ENCODE results near the gene FXYD4. TPM values are rescaled to one million over a fixed set of nuclear protein-coding genes. Genes with fewer than 3 reads are reported as not detected.

FXYD4 gene
- total RNA-seq, 2 experiments from 2014 or later: 0.37 TPM; not detected in 1

DNA sequence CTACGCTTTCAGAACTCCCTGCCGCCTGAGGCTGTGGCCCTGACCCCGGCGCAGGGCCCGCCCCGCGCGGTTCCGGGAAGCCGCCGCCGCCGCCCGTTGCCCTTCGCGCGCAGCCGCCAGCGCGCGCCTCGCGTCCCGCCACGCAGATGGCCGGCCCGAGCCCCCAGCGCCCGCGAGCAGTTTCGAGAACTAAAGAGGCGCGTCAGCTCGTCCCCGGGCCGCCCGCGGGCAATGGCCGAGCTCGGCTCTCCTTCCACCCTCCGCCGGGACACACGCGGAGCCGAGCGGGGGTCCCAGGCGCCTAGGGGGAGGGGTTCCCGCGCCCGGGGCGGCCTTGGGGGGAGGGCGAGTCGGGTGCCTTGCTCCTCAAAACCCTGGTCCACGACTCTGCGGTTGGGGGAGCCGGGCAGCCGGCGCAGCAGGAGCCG, 35.7 kb downstream of the FXYD4 start:
- ATAC-seq (peak; percentile 6), DNase-seq (peak; percentile 65)
- peaks cover 41% of the 10 kb centered on the region for H3K36me3 Mint-ChIP-seq
- CTCF ChIA-PET: interaction anchor here (1.0 to 1.9 kb wide), 6 partner anchors 10 to 114 kb away, joined by 4 to 10 read pairs (median 7); partner anchors contain the start of gene ZNF487
- H3K27ac Mint-ChIP-seq: peak overlapping the region; percentile 98
- H3K4me3 Mint-ChIP-seq: peak overlapping the region; percentile 98
- H3K4me1 Mint-ChIP-seq: peaks cover 37% of the 10 kb centered on the region
- no peaks in the 10 kb centered on the region for H3K27me3 Mint-ChIP-seq
- no peaks in the 10 kb centered on the region for H3K9me3 Mint-ChIP-seq (ENCODE audit: low read depth)

DNA sequence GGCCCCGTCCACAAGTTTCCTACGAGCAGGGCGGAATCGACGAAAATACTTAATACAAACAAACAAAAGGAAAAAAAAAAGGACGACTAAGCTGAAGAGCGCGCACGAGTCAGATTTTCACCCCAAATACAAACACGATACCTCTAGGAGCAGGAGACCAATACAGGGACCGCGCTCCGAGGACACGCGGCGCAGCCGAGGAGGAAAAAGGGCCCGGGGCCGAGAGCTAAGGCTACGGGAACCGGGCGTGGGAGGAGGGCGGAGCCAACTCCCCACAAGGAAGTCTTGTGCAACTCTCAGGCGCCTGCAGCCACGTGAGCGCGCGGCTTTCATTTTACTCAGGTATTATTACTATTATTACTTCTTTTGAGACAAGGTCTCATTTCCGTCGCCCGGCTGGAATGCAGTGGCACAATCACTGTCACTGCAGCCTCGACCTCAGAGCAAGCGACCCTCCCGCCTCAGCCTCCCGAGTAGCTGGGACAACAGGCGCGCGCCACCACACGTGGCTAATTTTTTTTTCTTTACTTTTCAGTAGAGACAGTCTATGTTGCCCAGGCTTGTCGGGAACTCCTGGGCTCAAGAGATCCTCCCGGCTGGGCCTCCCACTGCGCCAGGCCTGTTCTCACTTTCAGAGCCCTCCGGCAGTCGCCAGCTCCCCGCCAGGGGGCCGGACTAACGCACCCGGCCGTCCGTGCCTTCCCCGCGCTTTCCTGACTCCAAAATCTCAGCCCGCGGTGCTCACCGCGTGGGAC, 36.3 kb downstream of the FXYD4 start:
- Mint-ChIP-seq H3K9me3 (ENCODE audit: low read depth) (no peaks in the 10 kb centered on the region), H3K27me3 (no peaks in the 10 kb centered on the region), H3K4me1 (peaks cover 31% of the 10 kb centered on the region), H3K36me3 (peaks cover 36% of the 10 kb centered on the region), H3K4me3 (peak overlapping the region; percentile 98), H3K27ac (peak overlapping the region; percentile 98)
- DNase-seq (peak; percentile 91), ATAC-seq (peak; percentile 41)
- CTCF ChIA-PET: interaction anchor here (1.0 to 1.9 kb wide), 6 partner anchors 10 to 115 kb away, joined by 4 to 10 read pairs (median 7); partner anchors contain the start of gene ZNF487

DNA sequence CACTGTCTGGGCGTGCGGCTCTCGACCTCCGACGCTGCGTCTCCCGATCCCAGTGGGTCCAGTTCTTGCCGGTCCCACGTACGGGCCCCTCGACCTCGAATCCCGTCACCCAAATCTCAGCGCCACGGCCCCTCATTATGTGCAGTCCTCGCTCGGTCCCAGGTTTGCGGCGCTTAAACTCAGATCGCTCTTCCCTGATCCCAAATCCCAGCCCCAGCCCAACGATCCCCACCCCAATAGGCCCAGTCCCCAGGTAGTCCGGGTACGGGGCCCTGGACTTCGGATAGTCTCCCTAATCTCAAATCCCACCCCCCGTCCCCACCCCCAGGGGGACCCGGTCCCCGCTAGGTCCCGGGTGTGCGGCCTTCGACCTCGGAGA, 36.9 kb downstream of the FXYD4 start:
- Mint-ChIP-seq H3K27me3 (no peaks in the 10 kb centered on the region), H3K4me1 (peaks cover 25% of the 10 kb centered on the region), H3K9me3 (ENCODE audit: low read depth) (no peaks in the 10 kb centered on the region), H3K4me3 (peak overlapping the region; percentile 98), H3K36me3 (peaks cover 30% of the 10 kb centered on the region), H3K27ac (peak overlapping the region; percentile 98)
- CTCF ChIA-PET: interaction anchor here (1.0 to 1.9 kb wide), 5 partner anchors 9 to 28 kb away, joined by 4 to 10 read pairs (median 8); partner anchors contain the start of gene ZNF487
- DNase-seq (no peak), ATAC-seq (no peak)

DNA sequence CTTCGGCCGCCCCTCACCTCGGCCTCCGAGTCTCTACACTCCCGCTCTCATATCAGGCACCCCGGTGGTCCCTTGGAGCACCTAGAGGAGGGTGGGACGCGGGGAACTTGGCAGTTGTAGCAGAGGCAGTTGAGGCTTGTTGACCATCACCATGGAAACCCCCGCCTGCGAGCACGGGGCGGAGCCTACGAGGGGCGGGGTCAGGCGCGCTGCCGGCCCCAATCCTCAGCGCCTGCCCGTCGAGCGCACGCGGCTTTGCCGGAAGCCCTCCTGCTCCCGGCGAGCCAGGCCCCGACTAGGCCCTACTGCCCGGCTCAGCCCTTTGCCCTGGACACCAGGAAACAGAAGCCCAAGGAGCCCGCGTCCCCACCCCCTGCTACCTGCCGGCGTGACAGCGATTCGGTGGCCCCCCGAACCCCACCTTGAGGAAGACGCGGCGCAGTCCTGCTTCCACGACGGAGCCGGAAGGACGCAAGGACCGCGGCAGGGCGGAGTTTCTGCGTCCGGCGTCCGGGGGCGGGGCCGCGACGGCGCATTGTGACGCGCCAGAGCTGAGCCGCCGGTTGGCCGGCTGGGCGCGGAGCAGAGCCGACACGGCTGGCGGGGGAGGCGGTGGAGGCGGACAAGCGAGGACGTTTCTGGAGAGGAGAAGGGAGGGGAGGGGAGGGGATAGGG, 37.4 kb downstream of the FXYD4 start, which contains the start of gene HNRNPF:
Gene HNRNPF, minus strand, starts transcription at position 477 of the 675 bp plus-strand sequence. CDS start 21,302 bp downstream, outside the sequence.
- Mint-ChIP-seq H3K36me3 (peaks cover 28% of the 10 kb centered on the region), H3K4me3 (peak within 1 kb of the TSS; percentile 98), H3K9me3 (ENCODE audit: low read depth) (no peaks in the 10 kb centered on the region), H3K27me3 (no peaks in the 10 kb centered on the region), H3K27ac (peak within 1 kb of the TSS; percentile 98), H3K4me1 (peaks cover 20% of the 10 kb centered on the region)
- CTCF ChIA-PET: interaction anchor here (1.4 to 1.9 kb wide), 5 partner anchors 10 to 18 kb away, joined by 4 to 19 read pairs (median 5); no protein-coding TSS in a partner anchor
- peak; percentile 77 for ATAC-seq
- DNase-seq: peak; percentile 96

DNA sequence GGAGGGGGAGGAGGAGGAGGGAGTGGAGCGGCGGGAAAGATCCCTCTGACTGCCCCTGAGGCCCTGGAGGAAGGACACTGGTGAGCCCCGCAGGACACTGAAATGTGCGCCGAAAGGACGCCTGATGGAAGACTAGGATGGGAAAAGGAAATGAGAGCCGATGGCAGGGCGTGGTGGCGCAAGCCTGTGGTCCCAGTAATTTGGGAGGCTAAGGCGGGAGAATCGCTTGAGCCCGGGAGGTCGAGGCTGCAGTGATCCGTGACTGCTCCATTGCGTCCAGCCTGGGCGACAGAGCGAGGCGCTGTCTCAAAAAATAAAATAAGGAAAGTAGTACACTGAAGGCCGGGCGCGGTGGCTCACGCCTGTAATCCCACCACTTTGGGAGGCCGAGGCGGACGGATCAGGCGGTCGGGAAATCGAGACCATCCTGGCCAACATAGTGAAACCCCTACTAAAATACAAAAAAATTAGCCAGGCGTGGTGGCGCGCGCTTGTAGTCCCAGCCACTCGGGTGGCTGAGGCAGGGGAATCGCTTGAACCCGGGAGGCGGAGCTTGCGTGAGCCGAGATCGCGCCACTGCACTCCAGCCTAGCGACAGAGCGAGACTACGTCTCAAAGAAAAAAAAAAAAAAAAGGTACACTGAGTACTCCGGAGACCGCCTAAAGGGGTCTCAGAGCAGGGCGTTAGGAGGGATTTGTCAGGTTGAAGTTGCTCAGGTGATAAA, 38.1 kb downstream of the FXYD4 start:
- no peaks in the 10 kb centered on the region for H3K9me3 Mint-ChIP-seq (ENCODE audit: low read depth)
- peak overlapping the region; percentile 98 for H3K4me3 Mint-ChIP-seq
- no peaks in the 10 kb centered on the region for H3K27me3 Mint-ChIP-seq
- peaks cover 23% of the 10 kb centered on the region for H3K36me3 Mint-ChIP-seq
- H3K27ac Mint-ChIP-seq: peak overlapping the region; percentile 98
- CTCF ChIA-PET: interaction anchor here (0.8 to 1.7 kb wide), 6 partner anchors 9 to 118 kb away, joined by 3 to 19 read pairs (median 4); no protein-coding TSS in a partner anchor
- peak; percentile 10 for ATAC-seq
- peaks cover 14% of the 10 kb centered on the region for H3K4me1 Mint-ChIP-seq
- DNase-seq: peak; percentile 90

DNA sequence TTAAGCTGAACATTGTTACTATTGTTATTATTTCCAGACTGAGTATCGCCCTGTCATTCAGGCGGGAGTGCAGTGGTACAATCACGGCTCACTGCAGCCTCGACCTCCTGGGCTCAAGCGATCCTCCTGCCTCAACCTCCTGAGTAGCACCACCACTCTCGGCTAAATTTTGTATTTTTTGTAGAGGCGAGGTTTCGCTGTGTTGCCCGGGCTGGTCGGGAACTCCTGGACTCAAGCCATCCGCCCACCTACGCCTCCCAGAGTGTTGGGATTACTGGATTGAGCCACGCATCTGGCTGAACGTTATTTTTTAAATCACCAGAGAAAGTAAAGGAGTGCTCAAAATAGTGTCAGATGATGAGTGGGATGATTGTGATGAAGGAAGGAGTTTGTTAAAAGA, 38.9 kb downstream of the FXYD4 start:
- CTCF ChIA-PET: interaction anchor here (0.8 to 1.7 kb wide), 7 partner anchors 9 to 119 kb away, joined by 3 to 19 read pairs (median 3); partner anchors contain the start of gene ZNF487
- peaks cover 19% of the 10 kb centered on the region for H3K36me3 Mint-ChIP-seq
- no peak for DNase-seq
- H3K4me3 Mint-ChIP-seq: peak overlapping the region; percentile 98
- peaks cover 11% of the 10 kb centered on the region for H3K4me1 Mint-ChIP-seq
- peak overlapping the region; percentile 98 for H3K27ac Mint-ChIP-seq
- H3K9me3 Mint-ChIP-seq (ENCODE audit: low read depth): no peaks in the 10 kb centered on the region
- no peak for ATAC-seq
- H3K27me3 Mint-ChIP-seq: no peaks in the 10 kb centered on the region

DNA sequence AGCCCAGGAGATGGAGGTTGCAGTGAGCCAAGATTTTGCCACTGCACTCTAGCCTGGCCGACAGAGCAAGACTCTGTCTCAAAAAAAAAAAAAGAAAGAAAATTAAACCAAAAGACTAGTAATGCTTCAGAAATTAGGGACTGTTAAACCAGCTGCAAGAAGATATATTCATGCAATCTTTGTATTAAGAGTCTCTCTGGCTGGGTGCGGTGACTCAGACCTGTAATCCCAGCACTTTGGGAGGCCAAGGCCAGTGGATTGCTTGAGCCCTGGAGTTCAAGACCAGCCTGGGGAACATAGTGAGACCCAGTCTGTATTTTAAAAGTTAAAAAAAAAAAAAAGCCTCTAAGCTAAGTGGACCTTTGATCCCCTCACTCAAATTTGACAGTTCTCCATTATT, 40.1 kb downstream of the FXYD4 start:
- CTCF ChIA-PET: interaction anchor here (0.9 to 1.4 kb wide), 2 partner anchors 25 to 118 kb away, joined by 3 read pairs; partner anchors contain the start of gene ZNF487
- no peak overlapping the region for H3K27ac Mint-ChIP-seq
- ATAC-seq (no peak), DNase-seq (no peak)
- H3K27me3 Mint-ChIP-seq: no peaks in the 10 kb centered on the region
- peaks cover 11% of the 10 kb centered on the region for H3K36me3 Mint-ChIP-seq
- H3K4me1 Mint-ChIP-seq: peaks cover 11% of the 10 kb centered on the region
- H3K4me3 Mint-ChIP-seq: no peak overlapping the region
- no peaks in the 10 kb centered on the region for H3K9me3 Mint-ChIP-seq (ENCODE audit: low read depth)

DNA sequence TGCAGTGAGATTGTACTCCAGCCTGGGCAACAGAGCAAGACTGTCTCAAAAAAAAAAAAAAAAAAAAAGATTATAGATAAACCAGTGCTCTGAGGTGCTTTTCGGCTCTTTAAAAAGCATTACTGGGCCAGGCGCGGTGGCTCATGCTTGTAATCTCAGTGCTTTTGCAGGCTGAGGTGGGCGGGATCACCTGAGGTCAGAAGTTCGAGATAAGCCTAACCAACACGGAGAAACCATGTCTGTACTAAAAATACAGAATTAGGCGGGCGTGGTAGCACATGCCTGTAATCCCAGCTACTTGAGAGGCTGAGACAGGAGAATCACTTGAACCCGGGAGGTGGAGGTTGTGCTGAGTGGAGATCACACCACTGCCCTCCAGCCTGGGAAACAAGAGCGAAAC, 44.1 kb downstream of the FXYD4 start:
- H3K9me3 Mint-ChIP-seq (ENCODE audit: low read depth): no peaks in the 10 kb centered on the region

DNA sequence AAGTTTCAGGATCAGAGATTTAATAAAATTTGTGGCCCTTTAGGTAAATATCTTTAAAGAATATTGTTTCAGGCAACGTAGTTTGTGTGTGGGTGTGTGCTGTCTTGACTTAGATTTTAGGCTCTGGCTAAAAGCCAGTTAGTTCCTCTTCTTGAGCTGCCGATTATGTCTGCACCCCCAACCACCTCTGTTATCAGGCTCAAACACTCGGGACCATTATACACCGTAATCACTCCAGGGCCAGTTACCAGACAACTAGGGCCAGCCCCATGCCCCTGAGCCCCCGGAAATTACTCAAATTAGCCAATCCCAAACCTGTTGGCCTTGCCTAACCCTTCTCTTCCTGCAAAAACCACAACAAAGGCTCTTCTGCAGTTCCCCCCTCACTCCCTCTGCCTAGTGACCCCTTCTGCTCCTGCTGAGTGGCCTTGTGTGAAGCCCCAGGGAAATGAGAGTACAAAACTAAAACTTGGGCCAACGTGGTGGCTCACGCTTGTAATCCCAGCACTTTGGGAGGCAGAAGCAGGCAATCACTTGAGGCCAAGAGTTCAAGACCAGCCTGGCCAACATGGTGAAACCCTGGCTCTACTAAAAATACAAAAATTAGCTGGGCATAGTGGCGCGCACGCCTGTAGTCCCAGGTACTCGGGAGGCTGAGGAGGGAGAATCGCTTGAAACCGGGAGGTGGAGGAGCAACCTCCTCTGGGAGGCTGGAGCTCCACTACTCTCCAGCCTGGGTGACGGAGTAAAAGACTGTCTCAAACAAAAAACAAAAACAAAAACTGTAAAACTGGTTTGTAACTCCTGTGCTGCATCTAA, 46.7 kb downstream of the FXYD4 start:
- H3K36me3 Mint-ChIP-seq: peaks cover 2% of the 10 kb centered on the region
- H3K27ac Mint-ChIP-seq: peak overlapping the region; percentile 96
- peak overlapping the region; percentile 50 for H3K4me3 Mint-ChIP-seq
- H3K27me3 Mint-ChIP-seq: no peaks in the 10 kb centered on the region
- H3K4me1 Mint-ChIP-seq: peaks cover 40% of the 10 kb centered on the region
- peak; percentile 28 for ATAC-seq
- DNase-seq: peak; percentile 79
- H3K9me3 Mint-ChIP-seq (ENCODE audit: low read depth): no peaks in the 10 kb centered on the region
- CTCF ChIA-PET: interaction anchor here (0.8 to 3.1 kb wide), 8 partner anchors 9 to 297 kb away, joined by 3 to 19 read pairs (median 4); partner anchors contain the start of genes HNRNPF and ZNF487

More for the DNA sequence above, 44.1 kb downstream of the FXYD4 start:
- H3K4me3 Mint-ChIP-seq: no peak overlapping the region
- DNase-seq (no peak), ATAC-seq (no peak)
- H3K36me3 Mint-ChIP-seq: peaks cover 2% of the 10 kb centered on the region
- no peaks in the 10 kb centered on the region for H3K27me3 Mint-ChIP-seq
- peaks cover 33% of the 10 kb centered on the region for H3K4me1 Mint-ChIP-seq
- no peak overlapping the region for H3K27ac Mint-ChIP-seq
- CTCF ChIA-PET: interaction anchor here (0.9 kb wide), 1 partner anchor 15 kb away, joined by 3 read pairs; no protein-coding TSS in a partner anchor

DNA sequence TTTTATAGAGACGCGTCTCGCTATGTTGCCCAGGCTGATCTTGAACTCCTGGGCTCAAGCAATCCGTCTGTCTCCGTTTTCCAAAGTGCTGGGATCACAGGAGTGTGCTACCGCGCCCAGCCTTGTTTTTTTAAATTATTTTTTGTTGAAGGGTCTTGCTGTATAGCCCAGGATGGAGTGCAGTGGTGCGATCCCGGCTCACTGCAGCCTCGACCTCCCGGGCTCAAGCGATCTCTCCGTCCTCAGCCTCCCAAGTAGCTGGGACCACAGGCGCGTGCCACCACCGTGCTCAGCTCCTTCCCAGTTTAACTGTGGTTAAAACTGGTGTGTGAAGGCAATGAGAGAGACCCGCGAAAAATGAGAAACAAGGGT, 48.5 kb downstream of the FXYD4 start:
- CTCF ChIA-PET: interaction anchor here (0.7 to 3.1 kb wide), 7 partner anchors 11 to 29 kb away, joined by 4 to 19 read pairs (median 7); partner anchors contain the start of gene HNRNPF
- Mint-ChIP-seq H3K27me3 (no peaks in the 10 kb centered on the region), H3K36me3 (peaks cover 4% of the 10 kb centered on the region), H3K4me3 (peak overlapping the region; percentile 85), H3K9me3 (ENCODE audit: low read depth) (no peaks in the 10 kb centered on the region), H3K27ac (peak overlapping the region; percentile 96), H3K4me1 (peaks cover 42% of the 10 kb centered on the region)
- DNase-seq (no peak), ATAC-seq (no peak)

DNA sequence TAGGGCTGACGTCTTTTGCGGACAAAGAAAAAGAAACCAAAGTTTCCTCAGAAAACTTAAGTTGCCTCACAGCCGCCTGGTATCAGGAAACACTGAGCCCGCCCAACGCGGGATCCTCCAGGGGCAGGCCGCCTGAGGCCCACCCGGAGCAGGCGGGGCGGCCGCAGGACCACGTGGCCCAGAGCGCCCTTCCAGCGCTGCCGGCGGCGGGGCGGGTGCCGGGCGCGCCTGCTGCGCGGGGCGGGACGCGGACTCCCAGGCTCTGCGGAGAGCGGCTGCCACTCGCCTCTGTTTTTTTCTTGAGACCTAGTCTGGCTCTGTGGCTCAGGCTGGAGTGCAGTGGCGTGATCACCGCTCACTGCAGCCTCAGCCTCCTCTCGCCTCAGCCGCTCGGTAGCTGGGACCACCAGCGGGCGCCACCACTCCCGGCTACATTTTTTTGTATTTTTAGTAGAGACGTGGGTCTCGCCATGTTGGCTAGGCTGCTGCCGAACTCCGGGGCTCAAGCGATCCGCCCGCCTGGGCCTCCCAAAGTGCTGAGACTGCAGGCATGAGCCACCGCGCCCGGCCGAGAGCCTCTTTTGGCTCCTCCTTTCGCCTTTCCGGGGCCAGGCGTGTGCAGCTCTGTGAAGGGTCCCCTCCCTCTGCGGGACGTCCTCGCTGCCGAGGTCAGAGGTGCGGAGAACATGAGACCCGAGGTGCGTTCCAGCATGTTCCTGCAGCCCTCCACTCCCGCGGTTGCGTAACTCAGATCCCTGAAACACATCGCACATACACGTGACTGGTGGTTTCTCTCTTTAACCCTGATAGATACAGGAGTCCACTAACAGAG, 49.1 kb downstream of the FXYD4 start:
- peak overlapping the region; percentile 98 for H3K27ac Mint-ChIP-seq
- peak overlapping the region; percentile 85 for H3K4me3 Mint-ChIP-seq
- DNase-seq (peak; percentile 93), ATAC-seq (peak; percentile 89)
- H3K27me3 Mint-ChIP-seq: no peaks in the 10 kb centered on the region
- H3K9me3 Mint-ChIP-seq (ENCODE audit: low read depth): no peaks in the 10 kb centered on the region
- peaks cover 42% of the 10 kb centered on the region for H3K4me1 Mint-ChIP-seq
- CTCF ChIA-PET: interaction anchor here (0.7 to 3.1 kb wide), 8 partner anchors 11 to 31 kb away, joined by 3 to 19 read pairs (median 6); partner anchors contain the start of gene HNRNPF
- peaks cover 4% of the 10 kb centered on the region for H3K36me3 Mint-ChIP-seq
